ENCODE measurements around the gene KDM8.

The KDM8 gene

GRCh38 chr16:27220991-27221390 is 17.7 kb downstream of the KDM8 start:
- TF ChIP-seq, protein P1, sequence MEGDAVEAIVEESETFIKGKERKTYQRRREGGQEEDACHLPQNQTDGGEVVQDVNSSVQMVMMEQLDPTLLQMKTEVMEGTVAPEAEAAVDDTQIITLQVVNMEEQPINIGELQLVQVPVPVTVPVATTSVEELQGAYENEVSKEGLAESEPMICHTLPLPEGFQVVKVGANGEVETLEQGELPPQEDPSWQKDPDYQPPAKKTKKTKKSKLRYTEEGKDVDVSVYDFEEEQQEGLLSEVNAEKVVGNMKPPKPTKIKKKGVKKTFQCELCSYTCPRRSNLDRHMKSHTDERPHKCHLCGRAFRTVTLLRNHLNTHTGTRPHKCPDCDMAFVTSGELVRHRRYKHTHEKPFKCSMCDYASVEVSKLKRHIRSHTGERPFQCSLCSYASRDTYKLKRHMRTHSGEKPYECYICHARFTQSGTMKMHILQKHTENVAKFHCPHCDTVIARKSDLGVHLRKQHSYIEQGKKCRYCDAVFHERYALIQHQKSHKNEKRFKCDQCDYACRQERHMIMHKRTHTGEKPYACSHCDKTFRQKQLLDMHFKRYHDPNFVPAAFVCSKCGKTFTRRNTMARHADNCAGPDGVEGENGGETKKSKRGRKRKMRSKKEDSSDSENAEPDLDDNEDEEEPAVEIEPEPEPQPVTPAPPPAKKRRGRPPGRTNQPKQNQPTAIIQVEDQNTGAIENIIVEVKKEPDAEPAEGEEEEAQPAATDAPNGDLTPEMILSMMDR (conservative IDR thresholded peaks at IDR 0.05; ENCODE audit: low read depth, low read length), result no peak
- no peak for DNase-seq (ENCODE audit: low read depth)
- H3K4me3 ChIP-seq (ENCODE audit: low read depth, low read length), result no peak overlapping the region

- H3K4me3 ChIP-seq (ENCODE audit: low read depth, low read length), result no peak overlapping the region
- TF ChIP-seq, protein P1 (conservative IDR thresholded peaks at IDR 0.05; ENCODE audit: low read depth, low read length), result no peak
- no peak for DNase-seq (ENCODE audit: low read depth)
Measured at GRCh38 chr16:27221576-27222248, 18.4 kb downstream of the KDM8 start.

- peak; percentile 67 for DNase-seq (ENCODE audit: low read depth)
- H3K4me3 ChIP-seq (ENCODE audit: low read depth, low read length), result no peak overlapping the region
- TF ChIP-seq, protein P1 (conservative IDR thresholded peaks at IDR 0.05; ENCODE audit: low read depth, low read length), result no peak
Measured at GRCh38 chr16:27222249-27223225, 19.2 kb downstream of the KDM8 start.

GRCh38 chr16:27223226-27223610 is 19.9 kb downstream of the KDM8 start:
- DNase-seq (ENCODE audit: low read depth), result no peak
- H3K4me3 ChIP-seq (ENCODE audit: low read depth, low read length), result no peak overlapping the region
- TF ChIP-seq, protein P1 (conservative IDR thresholded peaks at IDR 0.05; ENCODE audit: low read depth, low read length), result no peak

GRCh38 chr16:27223701-27224100 is 20.4 kb downstream of the KDM8 start:
- no peak for DNase-seq (ENCODE audit: low read depth)
- TF ChIP-seq, protein P1 (conservative IDR thresholded peaks at IDR 0.05; ENCODE audit: low read depth, low read length), result no peak
- H3K4me3 ChIP-seq (ENCODE audit: low read depth, low read length), result no peak overlapping the region

- no peak overlapping the region for H3K4me3 ChIP-seq (ENCODE audit: low read depth, low read length)
- no peak for DNase-seq (ENCODE audit: low read depth)
- TF ChIP-seq, protein P1 (conservative IDR thresholded peaks at IDR 0.05; ENCODE audit: low read depth, low read length), result no peak
Measured at GRCh38 chr16:27224271-27224737, 21.0 kb downstream of the KDM8 start.
